Stimulated activated CD4-positive, alpha-beta T cell treated with anti-CD3 and anti-CD28 coated beads, Interleukin-1b, Interleukin-23, amount 100 ng/mL, for 4 hours (primary cell): ENCODE results near the gene SCRT2.

Experiments used
- DNase-seq, 2 donors: peaks; one replicate each; pipeline ENCODE4 v3.0.0-alpha.2; 2020; ENCODE audit warnings: low read depth in 2 of 2

Gene SCRT2

DNA sequence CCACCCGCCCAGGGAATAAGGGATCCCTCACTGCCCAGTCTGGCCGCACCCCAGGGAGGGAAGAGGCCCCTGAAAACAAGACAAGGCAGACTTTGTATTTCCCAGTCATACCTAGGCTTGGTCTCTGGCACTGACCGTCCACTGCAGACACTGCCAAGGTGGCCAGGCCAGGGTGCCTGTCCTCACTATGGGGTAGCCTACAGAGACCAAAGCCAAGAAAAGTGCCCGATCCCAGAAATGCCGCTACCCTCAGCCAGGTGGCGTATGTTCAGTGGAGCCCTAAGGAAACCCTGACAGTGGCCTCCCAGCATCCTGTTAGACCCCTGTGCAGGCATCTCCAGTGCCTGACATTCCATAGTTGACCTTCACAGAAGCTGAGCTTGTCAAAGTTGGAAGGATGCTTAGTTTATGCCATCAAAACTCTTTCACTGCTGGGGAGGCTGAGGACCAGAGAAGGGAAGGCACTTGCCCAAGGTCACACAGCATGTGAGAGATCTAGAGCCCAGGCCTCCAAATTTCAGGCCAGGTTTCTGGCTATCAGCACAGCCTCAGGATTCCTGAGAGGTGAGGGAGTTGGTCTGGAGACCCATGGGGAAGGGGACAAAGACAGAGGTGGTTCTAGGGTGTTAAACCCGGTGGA, 2.5 kb downstream of the SCRT2 start:
- no peak for DNase-seq

DNA sequence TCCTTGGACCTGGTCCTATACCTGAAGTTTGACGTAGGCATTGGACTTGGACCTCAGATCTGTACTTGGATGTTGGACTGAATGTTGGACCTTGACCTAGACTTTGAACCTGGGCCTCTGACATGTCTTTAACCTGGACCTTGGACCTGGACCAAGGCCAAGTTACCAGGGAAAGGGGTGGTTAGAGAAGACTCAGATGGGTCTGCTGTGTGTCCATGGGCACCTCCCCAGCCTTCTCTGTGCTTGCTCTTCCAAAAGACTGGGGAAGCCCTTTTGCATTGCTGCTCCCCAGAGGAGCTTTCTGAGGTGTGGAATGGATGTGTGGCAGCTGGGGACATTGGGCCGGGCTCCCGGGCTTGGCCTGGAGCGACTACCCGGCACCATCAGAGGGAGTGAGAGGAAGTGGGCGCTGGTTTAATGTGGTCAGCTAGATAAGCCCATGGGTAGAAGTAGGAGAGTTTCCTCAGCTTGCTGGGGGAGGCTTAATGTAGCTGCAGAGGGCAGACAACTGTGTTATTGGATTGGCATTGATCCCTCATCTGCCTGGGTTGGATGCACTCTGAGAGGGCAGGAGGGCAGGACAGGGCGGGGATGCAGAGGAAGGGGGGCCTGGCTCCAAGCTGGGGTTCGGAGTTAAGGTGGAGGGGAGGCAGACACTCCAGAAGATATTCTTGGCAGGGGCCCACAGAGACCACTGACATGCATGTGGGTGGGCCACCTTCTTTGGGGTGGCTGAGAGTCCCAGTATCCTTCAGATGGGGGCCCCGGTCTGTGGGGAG, 4.2 kb downstream of the SCRT2 start:
- no peak for DNase-seq

DNA sequence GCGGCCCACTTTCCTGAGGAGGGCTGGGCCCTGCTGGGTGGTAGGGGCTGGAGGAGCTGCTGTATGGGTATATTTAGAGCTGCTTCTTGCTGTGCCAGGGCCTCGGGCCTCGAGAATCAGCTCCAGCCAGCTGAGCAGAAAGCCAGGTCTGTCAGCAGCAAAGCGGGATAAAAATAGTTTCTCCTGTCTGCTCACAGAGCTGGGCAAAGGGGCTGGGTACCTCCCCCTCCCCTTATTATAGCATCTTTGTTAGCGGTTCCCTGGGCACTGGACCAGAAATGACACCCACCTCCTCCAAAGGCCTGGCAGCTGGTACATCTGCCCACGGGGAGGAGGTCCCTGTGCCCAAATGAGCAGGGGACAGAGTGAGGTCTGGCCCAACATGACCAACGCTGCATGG, 6.0 kb downstream of the SCRT2 start:
- no peak for DNase-seq

DNA sequence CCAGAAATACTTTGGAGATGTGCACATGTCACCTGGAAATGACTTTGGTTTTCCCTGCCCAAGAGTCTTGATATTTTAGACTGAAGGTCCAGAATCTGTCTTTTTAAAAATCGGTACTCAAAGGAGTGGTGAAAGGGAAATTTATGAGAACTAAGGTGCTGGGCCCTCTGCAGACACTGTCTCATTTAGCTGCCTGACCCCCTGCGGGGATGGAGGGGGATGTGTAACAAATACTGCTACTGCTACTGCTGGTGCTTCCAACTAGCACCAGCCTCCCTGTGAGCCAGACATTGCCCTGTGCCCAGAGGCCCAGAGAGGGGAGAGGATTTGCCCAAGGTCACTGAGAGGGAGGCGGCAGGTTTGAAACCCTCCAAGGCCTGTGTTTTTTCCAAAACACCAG, 7.0 kb downstream of the SCRT2 start:
- DNase-seq, result no peak

DNA sequence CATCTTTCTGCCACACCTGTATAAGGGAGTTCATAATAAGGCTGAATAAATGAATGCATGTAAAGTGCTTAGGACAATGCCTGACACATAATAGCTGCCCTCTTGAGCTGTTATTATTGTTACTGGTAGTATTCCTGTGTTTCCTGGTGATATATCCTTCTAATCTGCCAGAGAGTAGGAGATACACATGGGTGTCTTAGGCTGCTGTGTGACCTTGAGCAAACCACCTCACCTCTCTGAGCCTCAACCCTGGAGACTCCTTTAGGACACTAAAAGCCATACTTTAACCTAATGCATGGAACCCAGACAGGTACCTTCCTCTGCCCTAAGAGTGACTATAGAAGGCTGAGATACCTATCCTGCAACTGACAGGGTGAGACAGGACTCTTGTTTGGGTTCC, 7.6 kb downstream of the SCRT2 start:
- DNase-seq, result no peak

DNA sequence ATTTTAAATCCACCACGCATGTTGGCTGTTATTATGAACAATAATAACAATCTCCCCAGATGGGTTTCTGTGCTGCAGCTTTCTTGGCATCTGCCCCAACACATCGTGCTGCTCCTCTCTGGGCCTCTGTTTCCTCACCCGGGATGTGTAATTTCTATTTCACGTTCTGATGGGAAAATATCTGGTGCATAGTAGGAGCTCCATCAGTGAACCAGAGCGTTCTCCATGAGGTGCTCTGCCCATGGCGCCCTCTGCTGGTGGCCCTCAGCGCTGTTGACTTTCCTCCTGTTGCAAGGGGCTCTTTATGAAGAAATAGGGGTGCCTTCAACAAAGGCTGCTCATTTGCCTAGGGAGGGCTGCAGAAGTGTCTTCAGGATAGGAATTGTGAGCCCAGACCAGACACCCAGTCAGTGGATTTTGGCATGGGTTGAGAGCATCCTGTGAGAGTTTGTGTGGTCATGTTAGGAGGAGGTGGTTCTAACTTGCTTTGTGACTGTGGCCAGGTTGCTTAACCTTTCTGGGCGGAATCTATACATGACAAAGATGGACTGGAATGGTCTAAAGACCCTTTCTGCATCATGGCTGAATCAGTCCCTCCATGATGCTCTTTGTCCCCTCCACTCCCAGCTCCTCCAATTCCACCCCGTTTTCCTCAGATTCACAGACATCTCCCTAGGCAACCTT, 8.1 kb downstream of the SCRT2 start:
- DNase-seq, result peak; percentile 45 to 60

DNA sequence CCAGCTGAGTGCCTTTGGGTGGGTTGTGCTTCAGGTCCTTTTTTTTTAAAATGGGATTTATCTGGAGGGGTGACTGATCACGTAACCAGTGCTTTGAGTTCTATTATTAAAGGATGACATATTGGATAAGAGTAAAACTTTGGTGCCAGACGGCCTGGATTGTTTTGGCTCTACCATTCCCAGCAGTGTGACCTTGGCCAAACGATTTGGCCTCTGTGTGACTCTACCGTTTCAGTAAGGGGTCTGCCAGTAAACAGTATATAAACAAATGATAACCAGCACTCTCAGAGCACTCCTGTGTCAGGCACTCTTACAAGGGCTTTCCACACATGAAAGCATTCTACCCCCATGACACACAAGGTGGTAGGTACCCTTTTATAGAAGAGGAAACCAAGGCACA, 8.7 kb downstream of the SCRT2 start:
- no peak for DNase-seq

DNA sequence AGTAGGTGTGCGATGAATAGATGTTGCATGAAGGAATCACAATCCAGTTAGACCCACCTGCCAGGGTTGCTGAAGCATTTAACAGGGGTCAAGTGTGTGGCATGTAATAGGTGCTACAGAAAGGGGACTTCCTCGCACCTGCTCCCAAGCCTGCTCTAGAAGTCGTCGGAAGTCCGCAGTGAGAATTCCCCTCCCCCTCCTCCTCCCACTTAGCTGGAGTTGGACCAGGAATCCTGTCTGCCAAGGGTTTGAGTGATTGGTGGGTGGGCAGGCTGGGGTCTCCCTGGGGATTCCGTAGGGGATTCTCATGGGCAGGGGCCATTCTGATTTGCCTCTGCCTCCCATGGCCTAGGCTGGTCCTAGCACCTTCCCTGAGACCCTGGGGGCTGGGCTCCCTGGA, 10.3 kb downstream of the SCRT2 start:
- DNase-seq, result no peak

DNA sequence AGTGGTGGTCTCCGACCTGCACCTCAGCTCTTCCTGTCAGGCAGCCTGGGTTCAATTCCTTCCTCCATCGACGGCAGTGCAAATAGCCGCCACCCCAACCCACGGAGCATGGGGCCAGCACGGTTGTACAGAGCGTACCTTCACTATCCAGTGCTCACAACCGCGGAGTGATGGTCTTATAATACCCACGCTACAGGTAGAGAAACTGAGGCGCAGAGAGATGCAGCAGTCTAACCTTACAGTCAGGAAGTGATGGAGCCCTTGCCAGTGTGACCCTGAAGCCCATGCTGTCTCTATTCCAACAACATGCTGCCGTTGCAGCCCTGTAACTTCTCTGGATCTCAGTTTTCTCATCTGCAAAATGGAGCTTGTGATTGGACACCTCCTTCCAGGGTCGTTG, 11.0 kb downstream of the SCRT2 start:
- DNase-seq, result no peak

DNA sequence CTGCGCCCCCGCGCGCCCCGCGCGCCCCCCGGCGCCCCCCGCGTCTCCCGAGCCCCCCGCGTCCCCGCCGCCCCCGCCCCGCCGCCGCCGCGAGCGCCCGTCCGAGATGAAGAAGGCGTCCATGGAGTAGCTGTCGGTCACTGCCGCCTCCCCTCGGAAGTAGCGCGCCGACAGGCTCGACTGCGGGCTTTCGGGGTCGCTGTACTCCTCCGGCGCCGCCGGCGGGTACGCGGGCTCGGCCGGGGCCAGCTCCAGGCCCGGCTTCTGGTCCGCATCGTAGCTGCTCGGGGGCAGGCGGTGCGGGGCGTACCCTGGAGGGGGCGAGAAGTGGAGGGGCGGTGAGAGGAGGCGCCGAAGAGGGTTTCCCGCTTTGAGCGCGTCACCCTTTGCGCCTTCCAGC, 11.5 kb downstream of the SCRT2 start:
- no peak for DNase-seq

DNA sequence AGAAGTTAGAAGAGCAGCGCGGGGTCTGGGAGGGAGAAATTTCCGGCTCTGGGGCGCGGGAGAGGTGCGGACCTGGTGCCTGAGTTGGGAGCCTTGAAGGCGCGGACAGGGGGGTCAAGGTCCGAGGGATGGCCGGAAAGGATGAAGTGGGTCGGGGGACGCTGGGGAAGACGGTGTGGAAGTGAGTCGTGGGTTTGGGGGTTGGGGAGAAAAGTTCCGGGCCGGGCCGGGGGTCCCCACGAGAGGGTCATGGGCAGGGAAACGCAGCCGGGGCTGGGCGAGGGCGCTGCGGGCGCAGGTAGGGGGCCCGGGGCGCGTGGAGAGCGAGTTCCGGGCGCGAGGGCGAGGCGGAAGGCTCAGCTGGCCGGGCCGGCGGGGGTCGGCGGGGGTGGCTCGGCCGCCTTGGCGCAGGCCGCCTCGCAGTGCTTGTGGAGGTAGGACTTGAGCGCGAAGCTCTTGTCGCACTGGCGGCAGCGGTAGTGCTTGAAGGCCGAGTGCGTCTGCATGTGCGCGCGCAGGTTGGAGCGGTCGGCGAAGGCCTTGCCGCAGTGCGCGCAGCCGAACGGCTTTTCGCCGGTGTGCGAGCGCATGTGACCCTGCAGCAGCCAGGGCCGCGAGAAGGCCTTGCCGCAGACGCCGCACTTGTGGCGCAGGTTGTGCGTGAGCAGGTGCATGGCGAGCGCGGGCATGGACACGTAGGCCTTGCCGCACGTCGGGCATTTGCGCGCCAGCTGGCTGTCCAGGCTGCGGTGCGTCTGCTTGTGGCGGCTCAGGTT, 12.1 kb downstream of the SCRT2 start:
- no peak for DNase-seq

DNA sequence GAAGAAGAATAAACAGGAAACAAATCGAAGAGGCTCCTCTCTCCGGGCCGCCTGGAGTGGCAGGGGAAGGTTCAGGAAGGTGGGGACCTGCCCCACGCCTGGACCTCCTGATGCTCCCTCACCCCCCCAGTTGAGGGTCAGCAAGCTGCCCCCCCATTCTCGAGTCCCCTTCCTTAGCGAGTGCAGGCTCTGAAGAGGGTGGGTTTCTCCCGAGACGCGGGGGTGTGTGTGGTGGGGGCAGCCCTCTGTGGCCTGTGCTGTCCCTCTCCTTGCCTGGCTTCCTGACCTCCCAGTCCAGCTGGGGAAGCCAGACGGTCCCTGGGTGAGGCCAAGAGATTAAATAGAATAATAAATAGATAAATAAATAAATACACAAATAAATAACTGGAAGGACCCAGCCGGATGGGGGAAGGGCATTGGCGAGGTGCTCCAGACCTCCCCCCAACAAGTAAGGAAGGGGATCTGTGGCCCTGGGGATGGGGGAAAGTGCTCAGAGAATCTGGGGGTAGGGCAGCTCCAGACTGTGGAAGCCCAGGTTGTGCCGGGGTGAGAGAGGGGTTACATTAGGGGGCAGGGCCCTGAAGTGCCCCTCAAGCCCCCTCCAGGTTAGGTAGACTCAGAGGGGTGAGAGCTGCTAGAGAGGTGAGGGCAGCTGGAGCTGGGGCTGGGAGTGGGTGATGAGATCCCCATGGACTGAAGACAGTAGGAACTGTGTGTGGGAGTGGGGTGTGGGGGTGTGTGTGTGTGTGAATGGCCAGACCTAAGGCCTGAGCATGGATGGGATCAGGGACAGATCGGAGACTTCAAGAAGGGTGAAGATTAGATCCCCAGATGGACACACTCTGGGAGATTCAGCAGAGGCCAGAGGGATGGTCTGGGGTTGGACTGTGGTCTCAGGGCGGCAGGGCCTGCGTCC, 13.1 kb downstream of the SCRT2 start:
- no peak for DNase-seq

DNA sequence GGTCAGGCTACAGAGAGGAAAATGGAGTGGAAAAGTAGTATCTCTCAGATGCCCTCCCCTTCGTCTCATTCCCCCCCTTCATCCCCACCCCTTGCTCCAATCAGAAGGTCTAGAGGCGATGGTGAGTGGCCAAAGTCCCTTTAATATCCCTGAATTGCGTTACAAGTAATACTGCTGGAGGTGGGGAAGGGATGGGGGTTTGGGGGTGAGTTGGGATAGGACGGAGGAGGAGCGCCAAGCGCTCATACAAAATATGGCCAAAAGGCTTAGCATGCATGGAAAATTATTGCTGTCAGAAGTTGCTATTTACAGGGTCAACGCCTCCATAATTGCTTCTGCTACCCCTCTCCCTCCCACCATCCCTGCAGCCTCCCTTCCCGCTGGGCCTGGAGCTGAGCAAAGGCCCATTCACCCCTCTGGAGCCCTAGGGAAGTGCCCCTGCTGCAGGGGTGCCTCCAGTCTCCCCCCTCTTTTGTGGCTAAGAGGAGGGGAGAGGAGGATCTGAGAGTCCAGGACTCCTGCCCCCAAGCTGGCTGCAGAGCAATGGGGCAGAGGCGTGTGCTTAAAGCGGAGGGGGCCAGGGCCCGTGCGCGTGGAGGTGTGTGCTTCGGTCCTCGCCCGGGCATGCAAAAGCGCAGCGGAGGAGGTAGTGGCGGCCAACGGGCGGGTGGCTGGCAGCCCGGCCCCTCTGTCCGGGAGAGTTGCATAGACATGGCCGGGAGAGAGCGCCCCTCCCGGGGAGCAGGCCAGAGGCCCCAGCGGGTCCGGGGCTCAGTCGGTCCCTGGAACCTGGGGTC, 13.9 kb downstream of the SCRT2 start:
- DNase-seq, result no peak

DNA sequence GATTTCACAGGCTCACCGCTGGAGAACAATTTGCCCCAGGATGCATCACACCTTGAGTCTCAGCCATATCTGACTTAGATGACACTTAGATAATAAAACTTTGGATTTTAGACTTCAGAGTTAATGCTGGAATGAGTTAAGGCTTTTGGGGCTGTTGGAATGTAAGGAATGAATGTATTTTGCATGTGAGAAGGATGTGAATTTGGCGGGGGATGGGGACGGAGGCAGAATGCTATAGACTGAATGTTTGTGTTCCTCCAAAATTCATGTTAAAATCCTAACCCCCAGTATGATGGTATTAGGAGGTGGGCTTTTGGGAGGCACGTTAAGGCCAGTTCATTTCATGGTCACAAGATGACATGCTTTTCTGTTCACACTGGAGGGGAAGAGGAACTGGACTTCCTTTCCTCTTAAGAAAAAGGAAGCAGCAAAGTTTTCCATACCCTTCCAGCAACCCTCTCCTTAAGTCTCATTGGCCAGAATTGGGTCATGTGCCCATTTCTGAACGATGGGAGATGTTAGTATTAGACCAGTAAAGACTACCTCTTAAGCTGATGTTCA, 16.8 kb downstream of the SCRT2 start:
- no peak for DNase-seq

DNA sequence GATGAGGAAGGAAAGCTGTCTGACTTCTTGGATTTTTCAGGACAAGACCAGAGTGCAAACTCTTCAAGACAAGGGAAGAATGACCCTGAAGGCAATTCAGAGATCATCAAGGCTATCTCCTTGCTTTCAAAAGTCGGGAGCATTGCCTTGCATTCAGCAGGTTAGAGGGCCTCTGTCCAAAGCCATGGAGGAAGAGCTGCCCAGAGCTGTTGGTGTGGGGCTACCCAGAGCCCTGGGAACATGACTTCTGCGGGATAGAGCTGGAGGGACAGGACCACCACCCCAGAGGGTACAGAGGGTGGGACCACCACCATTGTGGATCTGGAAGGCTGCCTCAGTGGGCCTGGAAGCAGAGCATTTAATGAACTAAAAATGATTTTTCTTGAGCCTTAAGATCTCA, 17.4 kb downstream of the SCRT2 start:
- no peak for DNase-seq

DNA sequence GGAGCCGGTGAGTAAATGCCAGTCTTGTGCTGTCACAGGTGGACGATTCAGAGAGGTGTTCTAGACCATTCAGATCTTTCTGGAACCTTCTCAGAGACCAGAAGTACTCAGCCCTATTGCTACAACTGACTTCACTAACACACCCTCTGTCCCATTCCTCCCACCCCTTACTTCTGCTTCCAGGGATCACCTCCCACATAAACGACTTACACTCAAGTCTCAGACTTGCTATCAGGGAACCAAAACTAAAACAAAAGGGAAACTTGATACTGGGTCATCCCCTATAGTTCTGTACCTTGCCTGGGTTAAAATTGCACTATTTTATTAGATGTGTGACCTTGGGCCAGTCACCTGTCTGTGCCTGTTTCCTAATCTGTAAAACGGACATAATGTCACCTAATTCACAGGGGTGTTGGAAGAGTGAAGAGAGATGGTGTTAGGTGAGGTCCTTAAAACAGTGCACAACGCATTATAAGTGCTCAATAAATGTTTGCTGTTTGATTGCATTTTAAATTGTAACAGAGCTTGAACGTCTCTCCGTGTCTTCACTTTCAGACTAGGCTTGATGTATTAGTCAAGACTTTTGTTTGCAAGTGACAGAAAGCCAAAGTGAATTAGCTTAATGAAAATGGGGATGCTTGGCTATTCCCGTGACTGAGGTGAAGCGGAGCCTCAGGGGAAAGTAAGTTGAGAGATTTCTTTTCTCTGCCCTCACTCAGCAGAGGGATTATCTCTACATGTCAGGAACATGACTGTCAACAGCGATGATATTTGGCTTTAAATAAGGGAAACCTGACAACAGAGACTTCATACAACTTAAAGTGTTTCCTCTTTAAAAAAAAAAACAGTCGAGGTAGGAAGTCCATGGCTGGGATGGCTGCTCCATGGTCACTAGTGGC, 19.6 kb downstream of the SCRT2 start:
- DNase-seq, result no peak

DNA sequence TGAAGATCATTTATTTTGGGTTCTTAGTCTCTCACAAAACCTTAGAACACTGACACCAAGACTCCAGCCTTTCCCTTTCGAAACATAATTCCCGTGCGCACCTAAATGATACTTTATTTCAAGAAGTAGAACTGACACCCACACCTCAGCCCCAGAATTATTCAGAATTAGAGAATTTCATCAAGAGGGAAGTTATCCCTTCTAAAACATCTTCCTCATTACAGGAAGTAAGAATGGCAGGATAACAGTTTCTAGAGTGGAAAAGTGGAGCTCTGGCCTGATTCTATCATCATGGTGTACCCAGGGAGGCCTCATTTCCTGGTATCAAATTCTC, 21.2 kb downstream of the SCRT2 start:
- no peak for DNase-seq

DNA sequence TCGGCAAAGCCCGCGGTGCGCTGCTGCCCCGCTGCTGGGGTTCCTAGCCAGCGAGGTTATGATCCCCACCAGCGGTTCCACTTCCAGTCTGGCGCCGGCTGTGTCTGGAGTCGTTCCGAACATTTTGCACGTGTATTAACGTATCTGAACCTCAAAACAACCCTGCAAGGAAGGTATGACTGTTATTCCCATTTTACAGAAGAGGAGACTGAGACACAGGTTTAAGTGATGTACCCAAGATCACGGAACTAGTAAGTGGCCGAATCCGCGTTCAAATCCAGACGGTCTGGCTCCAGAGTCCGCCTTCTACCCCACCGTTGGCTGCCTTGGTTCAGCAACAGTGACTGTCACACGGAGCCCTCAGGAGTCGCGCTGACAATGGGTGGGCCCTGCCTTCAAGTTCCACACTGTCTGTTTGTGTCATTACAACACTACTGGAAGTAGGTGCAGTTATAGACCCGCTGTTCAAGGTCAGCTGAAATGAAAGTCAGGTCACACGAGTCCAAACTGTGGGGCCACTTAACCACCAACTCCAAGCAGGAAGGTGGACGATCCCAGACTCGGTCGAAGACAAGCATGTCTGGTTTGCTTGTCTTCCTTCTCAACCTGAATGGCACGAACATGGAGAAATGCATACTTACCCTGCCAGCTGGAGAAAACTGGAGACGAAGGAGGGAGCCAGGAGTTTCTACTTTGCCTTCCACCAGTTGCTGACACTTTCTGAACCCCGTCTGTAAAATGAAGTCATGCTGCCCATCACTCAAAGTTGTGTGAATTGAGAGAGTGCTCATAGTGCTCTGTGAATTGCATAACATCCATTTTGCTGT, 21.8 kb downstream of the SCRT2 start:
- no peak for DNase-seq
